ENCODE data around the gene TAPT1. TPM values are rescaled to one million over a fixed set of nuclear protein-coding genes. Genes with fewer than 3 reads are reported as not detected.

Gene TAPT1
- total and polyA plus RNA-seq, 9 of the 15 experiments (the other 6 are each of a cell fraction or from before 2014, with no cell fraction given): 1.6 to 36.7 (median 20.7) TPM

- 0 out of 2 replicates have a peak, but pooled peaks have one; percentile 65 for TF ChIP-seq ZBTB9 (CRISPR knock-in tag; IDR thresholded peaks at IDR 0.05)
- peak; percentile 62 for TF ChIP-seq RBBP5 (IDR thresholded peaks at IDR 0.05; ENCODE audit: borderline replicate concordance, insufficient read depth, low read length, poor library complexity, severe bottlenecking)
- TF ChIP-seq POLR2AphosphoS5 (IDR thresholded peaks at IDR 0.05; ENCODE audit: control insufficient read depth, insufficient read depth, low read depth, low read length): 0 out of 2 replicates have a peak, but pooled peaks have one; percentile 4
- TF ChIP-seq NR0B1 (IDR thresholded peaks at IDR 0.05; ENCODE audit: partially characterized antibody): no peak
- no peak for TF ChIP-seq E2F6 (IDR thresholded peaks at IDR 0.05; ENCODE audit: borderline replicate concordance in 1 of 2, extremely low read depth in 1 of 2, insufficient read depth in 1 of 2, insufficient read length in 1 of 2, low read depth in 1 of 2, low read length in 1 of 2, poor library complexity in 1 of 2, severe bottlenecking in 1 of 2)
- no peak for TF ChIP-seq NFYB (IDR thresholded peaks at IDR 0.05; ENCODE audit: extremely low read depth, insufficient read length)
- TF ChIP-seq MXI1 (IDR thresholded peaks at IDR 0.05; ENCODE audit: low read depth, low read length): 0 out of 2 replicates have a peak, but pooled peaks have one; percentile 7
- TF ChIP-seq TEAD1 (CRISPR knock-in tag; IDR thresholded peaks at IDR 0.05): peak in 1 of 2 experiments; percentile 34; a peak in 1 of 4 replicates
- 0 out of 6 replicates have a peak, but pooled peaks of 1 of the 3 experiments have one; percentile 53 for TF ChIP-seq ZBTB11 (CRISPR knock-in tag; IDR thresholded peaks at IDR 0.05)
- no peak for TF ChIP-seq ZNF277 (CRISPR knock-in tag; IDR thresholded peaks at IDR 0.05; ENCODE audit: borderline replicate concordance)
- TF ChIP-seq RBM22 (IDR thresholded peaks at IDR 0.05; ENCODE audit: low read depth, low read length, poor library complexity, severe bottlenecking): no peak
- TF ChIP-seq ZFX (CRISPR knock-in tag; IDR thresholded peaks at IDR 0.05): peak; percentile 53
- TF ChIP-seq BRD4 (IDR thresholded peaks at IDR 0.05): peak; percentile 48; the same call in 1 of the 2 replicates
- no peak for TF ChIP-seq RBM17 (IDR thresholded peaks at IDR 0.05; ENCODE audit: borderline replicate concordance, low read depth, low read length)
These were observed 668 bp upstream of the TAPT1 start (continued) for GRCh38 chr4:16226816-16227461.

All from K562 (cell line).